Measurements from ENCODE around the gene GFER. TPM values are rescaled to one million over a fixed set of nuclear protein-coding genes. Genes with fewer than 3 reads are reported as not detected.

GFER gene
- total RNA-seq, 3 donors from 2014 or later, result 15.7 to 18.1 (median 17.9) TPM

DNA sequence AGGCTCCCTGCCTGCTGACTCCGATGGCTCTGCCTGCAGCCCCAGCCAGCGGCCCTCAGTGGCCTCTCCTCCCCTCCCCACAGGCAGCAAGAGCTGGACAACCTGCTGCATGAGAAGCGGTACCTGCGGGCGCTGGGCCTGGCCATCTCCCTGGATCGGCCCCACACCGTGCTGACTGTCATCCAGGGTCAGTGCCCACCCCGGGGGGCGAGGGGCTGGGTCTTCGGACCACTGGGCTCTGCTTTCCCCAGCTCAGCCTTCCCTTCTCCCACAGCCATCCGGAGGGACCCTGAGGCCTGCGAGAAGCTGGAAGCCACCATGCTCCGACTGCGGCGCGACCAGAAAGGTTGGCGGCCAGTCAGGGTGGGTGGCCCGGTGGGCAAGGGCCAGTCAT lies 6.1 kb upstream of the GFER start:
- no peak overlapping the region for H3K27ac ChIP-seq
- peaks cover 0 to 14% of the 10 kb centered on the region in 2 donors for H3K27me3 ChIP-seq
- no peak for DNase-seq (ENCODE audit: low spot score in 2 of 2)
- peaks cover 10% of the 10 kb centered on the region for H3K36me3 ChIP-seq
- H3K9me3 ChIP-seq, result no peaks in the 10 kb centered on the region
- no peak overlapping the region for H3K4me3 ChIP-seq
- intact Hi-C loops (cut with DNase I; ENCODE audit: low total_unique reads), result no loop called here
- H3K4me1 ChIP-seq, result peaks cover 4% of the 10 kb centered on the region in 2 donors
- TF ChIP-seq POLR2AphosphoS5 (IDR thresholded peaks at IDR 0.05) (no peak), POLR2A (IDR thresholded peaks at IDR 0.05) (no peak)
- TF ChIP-seq, protein P1, sequence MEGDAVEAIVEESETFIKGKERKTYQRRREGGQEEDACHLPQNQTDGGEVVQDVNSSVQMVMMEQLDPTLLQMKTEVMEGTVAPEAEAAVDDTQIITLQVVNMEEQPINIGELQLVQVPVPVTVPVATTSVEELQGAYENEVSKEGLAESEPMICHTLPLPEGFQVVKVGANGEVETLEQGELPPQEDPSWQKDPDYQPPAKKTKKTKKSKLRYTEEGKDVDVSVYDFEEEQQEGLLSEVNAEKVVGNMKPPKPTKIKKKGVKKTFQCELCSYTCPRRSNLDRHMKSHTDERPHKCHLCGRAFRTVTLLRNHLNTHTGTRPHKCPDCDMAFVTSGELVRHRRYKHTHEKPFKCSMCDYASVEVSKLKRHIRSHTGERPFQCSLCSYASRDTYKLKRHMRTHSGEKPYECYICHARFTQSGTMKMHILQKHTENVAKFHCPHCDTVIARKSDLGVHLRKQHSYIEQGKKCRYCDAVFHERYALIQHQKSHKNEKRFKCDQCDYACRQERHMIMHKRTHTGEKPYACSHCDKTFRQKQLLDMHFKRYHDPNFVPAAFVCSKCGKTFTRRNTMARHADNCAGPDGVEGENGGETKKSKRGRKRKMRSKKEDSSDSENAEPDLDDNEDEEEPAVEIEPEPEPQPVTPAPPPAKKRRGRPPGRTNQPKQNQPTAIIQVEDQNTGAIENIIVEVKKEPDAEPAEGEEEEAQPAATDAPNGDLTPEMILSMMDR (IDR thresholded peaks at IDR 0.05), result no peak

DNA sequence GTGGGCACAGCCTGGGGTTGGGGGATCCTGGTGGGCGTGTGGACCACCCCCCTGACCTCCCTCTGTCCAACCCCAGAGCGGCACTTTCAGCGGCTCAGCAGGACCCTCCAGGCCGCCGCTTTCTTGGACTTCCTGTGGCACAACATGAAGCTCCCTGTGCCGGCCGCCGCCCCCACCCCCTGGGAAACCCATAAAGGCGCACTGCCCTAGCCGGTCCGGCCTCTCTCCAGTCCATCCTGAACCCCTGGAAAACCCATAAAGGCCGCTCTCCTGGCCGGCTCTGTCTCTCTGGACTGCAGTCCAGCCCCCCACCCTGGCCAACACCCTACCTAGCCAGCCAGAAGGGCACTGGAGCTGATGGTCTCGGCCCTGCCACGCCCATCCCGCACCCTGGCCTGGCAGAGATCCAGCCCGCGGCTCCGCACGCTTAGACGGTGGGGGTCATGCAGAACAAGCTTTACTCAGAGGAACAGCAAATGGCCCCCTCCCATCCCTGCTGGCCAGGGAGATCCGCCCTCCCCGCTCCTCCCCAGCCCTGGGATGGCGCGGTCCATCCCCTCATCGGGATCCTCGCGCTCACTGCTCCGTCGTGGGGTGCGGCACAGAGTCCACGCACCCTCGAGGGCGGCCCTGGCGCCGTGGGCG lies 5.4 kb upstream of the GFER start:
- TF ChIP-seq, protein P1 (IDR thresholded peaks at IDR 0.05), result no peak
- TF ChIP-seq POLR2AphosphoS5 (IDR thresholded peaks at IDR 0.05) (no peak), POLR2A (IDR thresholded peaks at IDR 0.05) (no peak)
- DNase-seq (ENCODE audit: low spot score in 2 of 2), result no peak
- peaks cover 0 to 4% of the 10 kb centered on the region in 2 donors for H3K4me1 ChIP-seq
- H3K36me3 ChIP-seq, result peaks cover 10% of the 10 kb centered on the region
- intact Hi-C loops (cut with DNase I; ENCODE audit: low total_unique reads), result no loop called here
- H3K27me3 ChIP-seq, result peaks cover 0 to 14% of the 10 kb centered on the region in 2 donors
- no peaks in the 10 kb centered on the region for H3K9me3 ChIP-seq
- peak overlapping the region in 2 of 3 donors; percentile 36 to 60 for H3K4me3 ChIP-seq
- H3K27ac ChIP-seq, result peak overlapping the region; percentile 38 to 51

DNA sequence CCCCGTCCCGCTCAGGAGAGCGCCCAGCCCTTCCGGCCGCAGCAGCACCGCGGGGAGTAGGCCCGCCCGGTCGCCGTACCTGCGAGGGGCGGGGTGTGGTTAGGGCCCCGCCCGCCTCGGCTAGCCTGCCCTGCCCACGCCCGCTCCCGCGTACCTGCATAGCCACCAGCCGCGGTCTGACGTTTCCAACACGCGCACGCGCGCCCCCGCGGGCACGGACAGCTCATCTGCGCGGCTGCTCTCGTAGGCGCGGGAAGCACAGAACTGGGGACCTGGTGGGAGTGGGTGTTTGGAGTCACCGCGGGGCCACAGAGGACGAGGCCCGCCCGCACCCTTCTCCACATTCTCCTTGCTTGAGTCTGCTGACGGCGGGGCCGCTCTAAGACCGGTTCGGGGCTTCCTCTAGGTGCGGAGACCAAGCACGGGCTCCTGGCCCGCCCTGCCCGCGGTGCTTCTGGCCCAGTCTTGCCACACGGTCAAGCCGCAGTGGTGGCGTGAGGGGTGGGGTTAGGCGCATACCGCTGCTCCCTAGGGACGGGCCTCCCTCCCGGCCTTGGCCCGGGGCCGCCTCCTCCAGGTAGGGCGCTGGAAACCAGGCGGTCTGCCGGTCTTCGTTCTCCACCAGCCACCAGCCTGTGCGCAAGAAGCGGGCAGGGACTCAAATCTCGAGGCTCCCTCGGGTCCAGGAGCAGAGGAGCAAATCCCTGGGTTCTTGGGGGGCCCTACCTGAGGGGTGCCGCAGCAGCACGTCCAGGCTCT lies 4.5 kb upstream of the GFER start:
- Histone ChIP-seq H3K27ac (peak overlapping the region; percentile 38 to 51), H3K9me3 (no peaks in the 10 kb centered on the region), H3K36me3 (peaks cover 10% of the 10 kb centered on the region), H3K4me1 (peaks cover 0 to 5% of the 10 kb centered on the region in 2 donors), H3K27me3 (peaks cover 0 to 14% of the 10 kb centered on the region in 2 donors), H3K4me3 (peak overlapping the region in 2 of 3 donors; percentile 36 to 60)
- intact Hi-C loops (cut with DNase I; ENCODE audit: low total_unique reads), result no loop called here
- TF ChIP-seq POLR2A (IDR thresholded peaks at IDR 0.05), result no peak
- TF ChIP-seq POLR2AphosphoS5 (IDR thresholded peaks at IDR 0.05), result no peak
- TF ChIP-seq, protein P1 (IDR thresholded peaks at IDR 0.05), result no peak
- DNase-seq (ENCODE audit: low spot score in 2 of 2), result peak in 1 of 2 donors; percentile 84

DNA sequence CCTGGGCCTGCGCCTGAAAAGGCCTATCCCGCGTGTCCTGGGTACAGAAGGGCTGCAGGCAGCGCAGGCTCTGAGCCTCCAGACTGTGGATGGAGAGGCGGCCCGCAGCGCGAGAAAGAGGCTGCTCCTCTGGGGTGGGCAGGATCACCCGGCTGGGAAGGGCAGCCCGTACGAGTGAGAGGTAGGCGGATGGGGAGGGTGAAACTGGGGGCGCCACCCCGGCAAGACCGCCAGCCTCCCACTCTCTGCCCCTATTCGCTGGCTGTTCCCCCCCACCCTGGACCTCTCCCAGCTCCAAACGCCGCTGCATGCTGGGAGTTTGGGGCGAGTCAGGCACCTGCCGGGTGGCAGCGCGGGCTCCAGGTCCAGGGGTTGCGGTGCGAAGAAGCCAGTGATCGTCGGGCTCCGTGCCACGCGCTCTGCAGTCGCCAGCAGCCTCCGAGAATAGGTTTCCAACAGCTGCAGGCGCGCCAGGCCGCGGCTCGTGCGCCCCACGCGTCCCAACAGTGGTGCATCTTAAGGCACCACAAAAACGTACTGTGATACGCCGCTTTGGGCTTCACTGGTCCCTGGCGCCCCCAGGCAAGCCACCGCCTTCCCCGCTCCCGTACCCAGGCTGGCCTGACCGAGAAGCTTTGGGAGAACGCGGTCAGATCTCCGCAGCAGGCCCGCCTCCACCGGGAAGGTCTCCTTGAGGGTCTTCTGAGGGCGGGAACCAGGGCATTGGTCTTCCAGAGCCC lies 3.8 kb upstream of the GFER start:
- Histone ChIP-seq H3K4me1 (peaks cover 5 to 12% of the 10 kb centered on the region in 2 donors), H3K27ac (no peak overlapping the region), H3K4me3 (peak overlapping the region in 2 of 3 donors; percentile 36 to 60), H3K36me3 (peaks cover 6% of the 10 kb centered on the region), H3K9me3 (no peaks in the 10 kb centered on the region), H3K27me3 (peaks cover 0 to 14% of the 10 kb centered on the region in 2 donors)
- intact Hi-C loops (cut with DNase I; ENCODE audit: low total_unique reads), result no loop called here
- DNase-seq (ENCODE audit: low spot score in 2 of 2), result no peak
- TF ChIP-seq, protein P1 (IDR thresholded peaks at IDR 0.05), result no peak
- TF ChIP-seq POLR2A (IDR thresholded peaks at IDR 0.05) (no peak), POLR2AphosphoS5 (IDR thresholded peaks at IDR 0.05) (no peak)
